HG03097 (cell line): ENCODE measurements around the gene MOB3B.
A peak's percentile ranks its signal among the peaks of the same experiment; 100 is the strongest.

Experiments
- ATAC-seq: cut with Tn5 transposase; IDR thresholded peaks from one replicate; pipeline ENCODE4 v1.9.1; 2021; ENCODE audit not compliant: unreplicated experiment, low FRiP score

MOB3B gene

DNA sequence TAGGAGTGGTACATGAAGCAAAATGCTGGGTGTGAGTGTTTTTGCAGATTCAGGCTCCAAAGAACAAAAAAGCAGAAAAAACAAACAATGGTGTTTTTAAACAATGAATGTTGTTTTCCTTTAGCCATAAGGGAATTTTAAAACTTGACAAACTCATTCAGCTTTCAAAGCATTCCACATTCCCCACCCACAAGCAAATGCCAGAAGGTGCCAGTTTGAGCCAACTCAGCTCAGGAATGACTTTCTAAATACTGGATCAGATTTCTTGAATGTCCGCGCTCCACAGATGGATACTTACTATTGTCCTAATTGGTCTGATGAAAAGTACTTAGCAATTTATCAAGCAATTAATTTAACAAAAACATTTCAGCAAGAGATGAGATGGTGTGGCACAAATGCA is 12.9 kb upstream of the MOB3B start:
- ATAC-seq, result no peak

DNA sequence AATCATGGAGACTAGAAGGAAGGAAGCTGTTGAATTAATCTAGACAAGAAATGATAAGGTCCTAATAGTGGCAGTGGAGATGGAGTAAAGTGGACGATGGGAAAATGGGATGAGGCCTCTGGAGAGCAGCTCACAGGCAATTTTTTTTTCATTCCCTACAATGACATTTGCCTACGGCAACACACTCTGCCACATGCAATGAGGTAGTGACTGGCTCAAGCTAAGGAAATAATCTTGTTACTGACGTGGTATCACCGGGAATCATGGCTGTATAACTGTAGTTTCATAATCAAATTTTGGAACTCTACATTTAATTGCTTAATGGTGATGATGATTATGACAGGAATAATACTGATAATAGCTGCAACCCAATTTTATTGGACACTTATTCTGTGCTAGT is 12.1 kb upstream of the MOB3B start:
- ATAC-seq, result no peak

DNA sequence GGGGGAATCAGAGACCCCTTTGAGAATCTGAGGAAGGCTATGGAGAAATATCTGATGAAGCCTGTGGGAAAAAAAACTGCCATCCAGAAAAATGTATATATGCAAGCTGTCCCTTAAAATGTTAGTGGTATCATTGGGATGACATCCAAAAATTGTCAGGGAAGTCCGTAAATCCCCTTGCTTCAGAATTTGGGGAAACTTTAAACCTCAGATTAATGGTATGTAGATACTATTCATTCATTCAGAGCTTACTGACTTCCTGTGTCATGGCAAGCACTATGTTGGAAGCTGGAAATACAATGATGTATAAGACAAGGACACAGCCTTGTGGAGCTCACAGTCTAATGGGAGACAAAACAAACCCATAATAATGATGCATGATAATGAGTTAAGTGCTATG is 10.9 kb upstream of the MOB3B start:
- ATAC-seq, result no peak

DNA sequence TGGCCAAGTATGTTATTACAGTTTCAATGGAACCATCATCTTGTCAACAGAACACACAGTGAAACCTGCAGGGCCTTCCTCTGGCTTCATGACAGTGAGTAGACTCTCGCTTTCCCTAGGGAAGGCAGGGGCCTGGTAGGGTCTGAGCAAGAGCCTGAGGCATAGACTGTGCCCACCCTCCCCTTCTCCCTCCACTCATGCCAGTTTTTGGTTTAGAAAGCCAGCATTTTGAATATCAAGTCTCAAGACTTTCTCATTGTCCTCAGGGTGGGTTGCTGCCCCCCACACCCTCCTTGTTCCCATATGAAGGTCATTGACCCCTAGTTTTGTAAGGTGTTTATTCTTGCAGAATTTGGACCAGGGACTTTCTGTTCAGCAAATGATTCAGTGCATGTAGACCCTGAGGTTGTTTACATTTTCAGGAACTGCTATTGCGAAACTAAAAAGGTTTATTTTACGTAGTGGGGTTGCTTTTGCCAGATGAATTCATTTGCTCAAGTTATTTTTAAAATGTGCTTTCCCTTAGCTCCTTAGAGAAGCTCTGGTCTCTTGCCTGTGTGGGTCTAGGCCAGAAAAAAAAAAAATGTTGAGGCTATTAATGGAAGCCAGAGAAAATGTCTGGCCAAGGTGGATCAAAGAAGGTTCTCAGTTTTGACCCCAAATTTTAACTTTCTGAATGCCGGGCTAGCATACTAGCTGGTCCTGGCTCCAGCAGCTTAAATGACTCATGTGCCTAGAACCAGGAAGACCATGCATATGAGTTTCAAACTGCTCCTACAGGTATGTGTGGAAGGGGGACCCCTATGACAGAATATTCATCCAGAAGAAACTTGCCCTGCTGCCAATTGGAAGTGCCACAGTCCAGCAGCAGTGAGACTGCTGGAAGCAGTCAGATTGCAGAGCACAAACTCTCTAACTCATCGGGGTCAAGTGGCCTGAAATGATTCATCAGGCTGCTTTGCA is 10.1 kb upstream of the MOB3B start:
- no peak for ATAC-seq

DNA sequence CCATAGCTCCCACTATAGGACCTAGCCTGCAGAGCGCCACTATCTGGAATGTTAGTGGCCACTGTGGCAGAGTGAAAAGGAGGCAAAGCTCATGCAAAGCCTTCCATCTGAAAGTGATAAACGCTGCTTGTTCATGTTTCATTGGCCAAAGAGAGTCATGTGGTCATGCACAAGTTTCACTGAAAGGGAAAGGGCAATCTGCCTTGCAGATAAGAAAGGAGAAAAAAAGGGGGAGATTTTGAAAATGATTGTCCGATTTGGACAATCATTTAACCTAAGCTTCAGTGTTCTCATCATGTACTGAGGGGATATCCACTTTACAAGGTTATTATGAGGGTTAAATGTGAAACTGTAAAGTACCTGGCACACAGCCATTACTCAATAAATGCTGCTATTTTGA is 9.0 kb upstream of the MOB3B start:
- peak; percentile 61 for ATAC-seq

DNA sequence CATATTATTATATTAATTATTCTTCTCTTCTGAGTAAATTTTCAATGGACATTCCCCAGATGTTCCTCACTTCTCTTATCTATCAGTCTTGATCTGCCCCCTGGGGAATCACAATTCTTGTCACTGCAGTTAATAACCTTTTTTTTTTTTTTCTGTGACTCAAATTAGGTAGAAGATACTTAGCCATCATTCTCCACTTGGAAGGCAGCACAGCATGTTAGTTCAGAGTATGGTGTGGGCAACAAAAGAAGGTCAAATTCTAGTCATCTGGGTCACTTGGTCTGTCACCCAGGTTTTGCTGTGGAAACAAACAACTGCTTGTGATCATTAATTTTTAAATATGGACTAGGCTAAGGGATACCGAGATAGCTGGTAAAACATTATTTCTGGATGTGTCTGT is 8.1 kb upstream of the MOB3B start:
- ATAC-seq, result no peak

DNA sequence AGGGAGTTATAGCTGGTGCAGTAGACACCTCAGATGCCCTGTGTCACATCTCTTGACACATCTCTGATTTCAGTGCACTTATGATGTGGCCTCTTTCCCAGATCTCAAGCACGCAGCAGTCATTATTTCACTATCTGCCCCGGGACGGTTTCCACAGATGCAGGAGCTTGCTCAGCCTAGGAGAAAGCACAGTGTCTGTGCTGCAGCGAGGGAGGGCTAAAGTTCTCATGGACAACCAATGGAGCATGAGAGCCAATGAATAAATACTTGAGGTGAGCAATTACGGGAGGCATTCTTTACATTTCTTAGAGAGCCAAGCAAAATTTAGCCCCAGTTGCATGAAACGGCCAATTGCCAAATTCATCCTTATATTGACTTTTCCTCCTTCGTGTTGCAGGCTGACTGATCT is 7.4 kb upstream of the MOB3B start:
- ATAC-seq, result no peak

DNA sequence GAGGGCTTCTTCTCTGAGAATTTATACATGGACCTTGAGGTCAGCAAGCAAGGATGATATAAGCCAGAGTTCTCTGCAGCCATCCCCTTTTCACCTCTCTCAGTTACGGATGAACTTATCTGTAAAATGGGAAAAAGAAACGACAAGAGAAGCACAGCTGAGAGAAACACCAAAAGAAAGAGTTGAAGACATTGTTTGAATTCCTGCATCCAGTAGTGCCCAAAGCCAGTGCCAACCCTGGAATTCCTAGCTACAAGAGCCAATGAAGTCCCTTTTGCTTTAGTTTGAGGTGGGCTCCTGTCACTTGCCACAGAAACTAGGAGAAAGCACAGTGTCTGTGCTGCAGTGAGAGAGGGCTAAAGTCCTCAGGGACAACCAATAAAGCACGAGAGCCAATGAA is 6.6 kb upstream of the MOB3B start:
- no peak for ATAC-seq

DNA sequence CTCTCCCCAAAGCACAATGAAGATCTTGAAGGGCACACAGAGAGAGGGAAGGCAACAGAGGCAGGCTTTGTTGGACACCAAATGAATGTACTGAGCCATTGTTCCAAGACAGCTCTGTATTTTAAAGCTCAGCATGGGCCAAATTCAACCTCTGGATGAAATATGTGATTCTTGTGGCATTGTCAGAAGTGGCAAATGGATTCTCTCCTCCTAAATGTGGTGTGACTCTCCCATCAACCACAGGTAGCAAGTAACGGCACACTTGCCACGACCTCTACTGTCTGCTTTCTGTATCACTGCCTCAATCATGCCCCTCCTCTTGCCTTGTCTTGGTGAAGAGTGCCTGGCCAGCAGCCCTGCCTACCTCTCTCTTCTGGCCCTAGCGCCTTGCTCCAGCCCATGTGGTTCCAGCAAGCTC is 6.1 kb upstream of the MOB3B start:
- no peak for ATAC-seq

DNA sequence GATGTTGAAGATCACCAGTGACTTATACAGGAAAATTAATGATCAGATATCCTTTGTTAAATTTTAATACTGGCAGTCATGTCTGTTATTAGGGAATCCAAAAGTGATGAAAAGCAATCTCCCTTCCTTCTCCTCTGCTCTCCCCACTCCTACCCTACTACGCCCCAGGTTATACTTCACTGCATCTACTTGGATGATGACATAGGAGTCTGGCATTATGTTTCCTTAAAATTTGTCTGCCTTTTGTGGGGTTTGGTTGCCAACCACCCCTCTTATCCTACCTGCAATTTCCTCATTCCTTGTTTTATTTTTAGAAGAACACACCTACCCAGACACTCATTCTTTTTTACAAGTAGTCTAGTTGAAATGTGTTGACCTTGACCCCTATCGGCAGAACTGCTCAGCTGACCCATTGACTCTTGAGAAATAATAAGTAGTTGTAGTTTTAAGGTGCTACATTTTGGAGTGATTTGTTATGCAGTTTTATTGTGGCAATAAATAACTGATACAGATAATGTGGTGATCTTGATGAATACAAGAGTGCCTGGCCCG is 5.1 kb upstream of the MOB3B start:
- no peak for ATAC-seq

DNA sequence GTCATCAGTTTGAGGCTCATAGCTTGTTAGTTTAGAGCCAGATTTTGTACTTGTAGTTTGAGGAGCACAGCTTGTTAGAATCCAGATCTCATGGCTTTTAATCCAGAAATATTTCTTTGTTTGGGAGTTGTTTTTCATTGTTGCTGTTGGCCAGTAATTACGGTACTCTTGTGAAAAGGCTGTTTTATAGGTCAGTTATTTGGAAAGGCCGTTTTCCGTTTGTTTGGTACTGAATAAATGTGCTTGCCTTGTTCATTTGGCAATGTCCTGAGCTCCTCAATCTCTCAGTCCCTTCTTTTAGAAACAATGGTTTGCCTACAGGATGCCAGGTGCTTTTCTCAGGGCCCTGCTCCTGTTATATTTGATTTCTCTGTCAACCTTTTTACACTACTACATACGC is 4.5 kb upstream of the MOB3B start:
- ATAC-seq, result no peak

DNA sequence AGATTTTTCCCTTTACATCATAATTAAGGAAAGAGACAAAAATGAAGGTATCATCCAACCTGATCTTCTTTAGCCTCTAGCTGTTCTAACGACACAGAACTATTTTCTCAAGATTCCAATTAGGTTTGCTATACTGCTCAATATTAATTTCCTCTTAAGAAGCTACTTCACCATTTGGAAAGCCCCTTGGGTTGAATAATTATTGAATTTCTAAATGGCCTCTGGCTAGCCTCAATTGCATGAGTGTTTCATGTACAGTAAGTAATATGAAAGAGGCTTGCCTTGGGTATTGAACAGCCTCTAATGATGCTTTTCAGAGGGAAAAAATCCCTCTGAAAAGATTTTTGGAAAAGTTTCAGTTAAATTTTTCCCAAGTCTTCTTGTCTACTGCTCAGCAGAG is 3.7 kb upstream of the MOB3B start:
- no peak for ATAC-seq

DNA sequence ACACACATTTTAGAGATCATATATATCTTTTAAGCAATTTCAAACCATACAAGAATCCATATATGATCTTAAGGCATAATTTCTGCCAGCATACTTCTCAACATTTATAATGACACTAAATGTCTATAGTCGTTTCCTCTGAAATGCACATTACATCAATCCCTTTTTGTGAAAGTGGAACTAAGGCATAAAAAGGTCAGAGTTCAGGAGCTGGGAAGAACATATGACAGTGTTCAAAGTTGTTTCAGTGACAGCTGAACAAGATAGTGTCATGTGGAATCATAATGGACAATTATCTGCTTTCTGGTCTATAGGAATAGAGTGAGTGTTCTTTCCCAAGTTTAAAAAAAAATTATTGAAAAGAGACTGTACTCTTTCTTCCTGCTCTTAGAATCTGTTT is 2.4 kb upstream of the MOB3B start:
- ATAC-seq, result no peak

DNA sequence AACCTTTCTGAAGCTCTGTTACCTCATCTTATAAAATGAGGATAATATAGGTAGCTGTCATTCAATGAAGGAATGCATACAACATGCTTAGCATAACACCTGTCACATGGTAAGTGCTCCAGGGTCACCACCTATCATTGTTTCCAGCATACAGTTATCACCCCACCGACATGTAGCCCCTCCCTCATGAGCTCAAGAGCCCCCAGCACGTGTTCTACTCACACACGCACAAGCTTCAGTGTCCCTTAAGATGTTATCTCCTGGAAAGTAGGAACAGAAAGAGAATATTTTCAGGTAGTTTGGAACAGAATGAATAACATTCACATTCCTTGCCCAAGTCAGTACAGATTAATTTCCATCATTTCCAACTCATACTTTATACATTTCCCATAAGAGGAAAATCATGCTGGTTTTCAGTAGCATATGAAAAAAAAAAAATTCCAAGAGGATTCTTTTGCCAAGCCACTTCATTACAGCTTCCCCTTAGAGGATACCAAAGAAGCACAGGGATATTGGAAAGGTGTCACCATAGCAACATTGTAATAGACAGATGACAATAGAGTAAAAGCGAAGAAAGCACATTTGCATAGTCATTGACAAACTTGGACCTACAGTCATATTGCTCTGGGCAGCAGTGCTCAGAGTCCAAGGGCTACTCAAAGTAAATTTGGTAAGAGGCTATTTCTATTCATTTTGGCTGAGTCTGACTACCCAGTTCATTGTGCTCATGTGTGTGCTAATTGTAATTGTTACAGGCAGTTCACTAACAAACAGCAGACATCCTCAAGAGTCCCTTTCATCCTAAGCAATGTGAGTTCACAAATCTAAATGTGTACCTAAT is 1.5 kb upstream of the MOB3B start:
- ATAC-seq, result no peak

DNA sequence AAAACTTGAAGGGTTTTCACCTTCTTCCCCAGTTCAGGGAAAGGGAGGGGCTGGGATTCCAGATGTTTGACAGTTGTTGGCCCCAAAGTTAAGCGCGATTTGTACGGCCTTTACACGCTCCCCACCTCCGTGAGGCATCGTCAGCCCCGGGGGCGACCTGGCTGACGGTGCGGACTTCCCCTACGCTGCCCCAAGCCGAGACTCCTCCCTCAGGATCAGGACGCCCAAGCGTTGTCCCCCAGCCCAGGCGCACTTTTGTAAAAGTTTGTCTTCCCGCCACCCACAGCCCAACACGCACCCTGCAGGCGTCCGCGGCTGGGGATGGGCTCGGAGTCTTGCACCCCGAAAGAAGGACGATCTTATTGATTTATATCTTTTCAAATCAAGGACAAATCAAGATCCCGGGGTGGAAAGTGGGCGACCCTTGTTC is 713 bp downstream of the MOB3B start:
- ATAC-seq, result peak; percentile 38

DNA sequence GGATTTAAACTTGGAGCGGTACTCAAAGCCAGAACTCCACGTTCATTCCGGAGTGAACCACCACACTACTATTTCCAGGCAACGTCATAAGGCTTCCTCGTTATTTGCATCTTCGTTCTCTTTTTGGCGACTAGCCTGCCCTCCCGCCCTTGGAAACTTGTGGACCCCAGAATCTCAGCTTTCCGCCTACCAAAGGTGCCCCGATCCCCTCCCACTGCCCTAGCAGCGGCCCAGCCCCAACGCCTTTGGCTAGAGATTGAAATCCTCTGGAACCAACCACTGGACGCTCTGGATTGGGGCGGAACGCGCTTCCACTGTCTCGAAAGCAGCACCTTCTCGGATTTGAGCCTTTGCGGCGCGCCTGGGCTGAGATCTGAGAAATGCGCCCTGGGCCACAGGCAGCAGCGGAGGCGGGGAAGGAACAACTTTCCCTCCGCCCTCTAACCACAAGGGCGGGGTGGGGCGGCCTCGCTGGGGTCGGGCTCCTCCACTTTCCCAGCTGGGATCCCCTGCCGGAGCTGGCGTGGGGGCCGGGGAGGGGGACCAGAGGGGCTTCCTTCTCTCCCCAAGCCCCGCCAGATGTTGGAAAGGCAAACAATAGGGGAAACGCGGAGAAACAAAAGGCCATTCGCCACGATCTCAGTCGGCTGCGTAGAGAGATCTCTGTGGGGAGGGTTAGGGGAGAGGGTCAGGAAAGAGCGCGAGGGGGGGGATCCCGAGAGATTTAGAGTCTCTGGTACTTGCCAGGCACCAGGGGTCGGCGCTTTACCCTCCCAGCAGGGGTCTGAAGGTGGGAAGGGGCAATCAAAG is 1.3 kb downstream of the MOB3B start:
- peak; percentile 48 for ATAC-seq

DNA sequence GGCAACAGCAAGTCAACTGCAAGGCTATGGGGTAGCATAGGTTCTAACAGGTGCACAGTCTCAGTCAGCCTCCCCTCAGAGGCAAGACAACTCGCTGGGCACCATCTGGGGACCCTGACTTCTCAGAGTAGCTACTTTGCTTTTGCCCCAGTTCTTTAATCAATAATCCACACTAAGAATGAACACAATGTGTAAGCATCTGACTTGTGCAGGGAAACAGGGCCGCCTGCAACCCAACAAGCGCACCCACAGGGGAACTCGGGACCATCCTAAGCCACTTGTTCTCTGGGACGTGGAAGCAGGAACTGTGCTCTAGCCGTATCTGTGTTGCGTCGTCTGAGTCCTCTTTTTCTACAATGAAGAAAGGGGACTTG is 1.9 kb downstream of the MOB3B start:
- ATAC-seq, result no peak

DNA sequence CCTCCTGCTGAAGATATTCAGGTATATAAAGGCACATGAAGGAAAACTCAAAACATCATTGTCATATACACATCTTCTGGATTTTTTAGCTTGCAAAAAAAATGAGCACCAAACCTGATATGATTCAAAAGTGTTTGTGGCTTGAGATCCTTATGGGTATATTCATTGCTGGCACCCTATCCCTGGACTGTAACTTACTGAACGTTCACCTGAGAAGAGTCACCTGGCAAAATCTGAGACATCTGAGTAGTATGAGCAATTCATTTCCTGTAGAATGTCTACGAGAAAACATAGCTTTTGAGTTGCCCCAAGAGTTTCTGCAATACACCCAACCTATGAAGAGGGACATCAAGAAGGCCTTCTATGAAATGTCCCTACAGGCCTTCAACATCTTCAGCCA is 5.4 kb downstream of the MOB3B start, which contains the start of gene IFNK:
IFNK (plus strand) TSS at position 55 of the 400 bp plus-strand sequence; CDS start at position 102, 47 bp downstream.
- ATAC-seq, result no peak

DNA sequence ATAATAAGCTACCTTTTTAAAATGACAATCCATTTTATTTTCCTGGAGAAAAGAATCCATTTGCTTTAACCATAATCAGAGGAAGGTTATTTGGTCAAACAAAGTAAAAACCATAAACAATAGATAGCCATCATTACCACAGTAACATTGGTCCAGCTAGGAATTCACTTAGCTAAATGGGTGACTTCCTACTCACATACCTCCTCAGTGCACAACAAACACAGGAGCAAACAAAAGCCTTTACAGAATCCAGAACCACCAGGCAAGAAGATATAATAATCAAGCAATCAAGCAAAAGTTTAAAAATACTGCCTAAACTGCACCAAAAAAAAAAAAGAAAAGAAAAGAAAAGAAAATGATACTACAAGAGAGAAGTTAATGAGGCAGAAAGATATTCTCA is 6.5 kb downstream of the MOB3B start:
- no peak for ATAC-seq

DNA sequence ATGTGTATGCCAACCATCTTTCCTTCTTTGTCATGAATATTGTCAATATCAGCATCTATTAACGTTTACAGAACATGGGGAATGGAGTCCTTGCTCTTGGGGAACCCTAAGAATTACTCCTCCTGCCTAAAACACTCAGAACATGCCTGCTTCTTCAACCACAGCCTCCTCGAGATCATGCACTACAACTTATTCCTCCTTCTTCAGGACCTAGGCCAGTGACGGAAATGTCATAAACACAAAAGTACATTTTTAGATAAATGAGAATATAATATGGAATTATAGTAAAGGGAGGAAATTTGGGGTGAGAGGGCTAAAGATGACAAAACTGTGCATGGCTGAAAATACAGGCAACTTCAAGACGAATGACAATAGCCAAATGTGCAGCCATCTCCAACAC is 8.6 kb downstream of the MOB3B start:
- no peak for ATAC-seq
